ENCODE data around the gene PACSIN1.

Gene PACSIN1

DNA sequence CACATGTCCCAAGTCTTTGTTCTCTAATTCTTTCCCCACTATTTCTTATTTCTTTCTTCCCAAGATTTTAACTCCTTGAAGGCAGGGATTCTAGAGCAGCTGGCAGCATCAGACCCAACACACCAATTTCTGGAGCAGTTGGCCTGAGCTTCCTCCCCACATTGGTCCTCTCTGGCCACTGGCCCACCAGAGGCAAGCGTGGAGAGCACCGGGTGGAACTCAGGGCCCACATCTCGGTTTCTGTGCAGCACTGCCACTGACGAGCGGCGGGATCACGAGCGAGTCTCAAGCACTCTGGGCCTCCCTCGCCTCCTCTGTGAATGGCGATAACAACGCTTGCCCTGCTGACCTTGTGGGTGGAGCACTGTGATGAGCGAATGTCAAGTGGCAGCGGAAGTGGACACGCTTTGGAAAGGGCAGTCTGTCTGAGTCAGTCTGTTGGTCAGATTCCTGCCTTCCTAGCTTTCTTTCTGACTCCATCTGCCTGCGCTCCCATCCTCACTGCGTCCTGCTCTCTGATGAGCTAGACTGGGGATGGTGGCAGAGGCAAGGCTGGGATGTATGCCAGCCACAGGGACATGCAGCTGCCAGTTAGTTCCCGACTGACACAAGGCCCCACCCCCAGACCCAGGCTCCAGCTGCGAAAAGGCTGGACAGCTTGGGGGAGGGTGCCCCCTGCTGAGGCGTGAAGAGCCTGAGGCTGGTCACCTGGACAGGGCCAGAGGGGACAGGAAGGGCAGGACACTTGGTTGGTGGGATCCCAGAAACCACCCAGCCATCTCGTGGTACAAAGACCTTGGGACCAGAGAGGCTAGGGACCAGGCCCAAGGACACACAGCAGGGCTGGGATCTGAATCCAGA, 94.7 kb downstream of the PACSIN1 start:
- H3K27ac ChIP-seq (ENCODE audit: low read length) = no peak overlapping the region
- no peaks in the 10 kb centered on the region for H3K4me1 ChIP-seq (ENCODE audit: low read length)
- no peak overlapping the region for H3K4me2 ChIP-seq (ENCODE audit: low read depth, low read length)
- H3K9me2 ChIP-seq (replicated peaks; ENCODE audit: insufficient read depth, low read length) = no peaks in the 10 kb centered on the region
- no peaks in the 10 kb centered on the region for H3K79me2 ChIP-seq (ENCODE audit: low read length)
- no peak for TF ChIP-seq EZH2phosphoT487 (IDR thresholded peaks at IDR 0.05; ENCODE audit: low read length)
- TF ChIP-seq CTCF (IDR thresholded peaks at IDR 0.05; ENCODE audit: low read length) = no peak
- no peak for TF ChIP-seq EZH2 (optimal IDR thresholded peaks at IDR 0.05; ENCODE audit: low read depth, low read length)
- no peak for DNase-seq
- H3K36me3 ChIP-seq (replicated peaks; ENCODE audit: insufficient read depth, low read length) = no peaks in the 10 kb centered on the region
- H3K9ac ChIP-seq (ENCODE audit: low read length) = no peak overlapping the region
- H4K20me1 ChIP-seq (ENCODE audit: insufficient read depth, low read length) = no peaks in the 10 kb centered on the region
- H3K4me3 ChIP-seq (ENCODE audit: low read length) = no peak overlapping the region
- H3K9me3 ChIP-seq (replicated peaks; ENCODE audit: insufficient read depth, low read length) = no peaks in the 10 kb centered on the region
- H3F3A ChIP-seq (ENCODE audit: insufficient read depth, low read length) = no peaks in the 10 kb centered on the region
- no peaks in the 10 kb centered on the region for H3K27me3 ChIP-seq (replicated peaks; ENCODE audit: insufficient read depth, low read length)
- no peak overlapping the region for H2AFZ ChIP-seq (ENCODE audit: low read length)

DNA sequence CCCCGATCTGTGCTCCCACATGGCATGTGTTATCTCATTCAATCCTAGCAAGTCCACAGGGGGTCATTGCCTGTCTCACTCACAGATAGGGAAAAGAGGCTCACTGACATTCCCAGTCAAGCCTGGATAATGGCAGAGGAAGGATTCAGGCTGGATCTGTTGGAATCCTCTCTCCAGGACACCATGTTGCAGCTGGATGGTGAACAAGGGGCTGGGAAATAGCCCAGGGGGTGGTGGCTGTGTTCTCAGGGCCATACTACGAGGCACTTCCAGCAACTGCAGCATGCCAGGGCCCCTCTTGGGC, 95.3 kb downstream of the PACSIN1 start:
- TF ChIP-seq EZH2 (optimal IDR thresholded peaks at IDR 0.05; ENCODE audit: low read depth, low read length) (no peak), EZH2phosphoT487 (IDR thresholded peaks at IDR 0.05; ENCODE audit: low read length) (no peak), CTCF (IDR thresholded peaks at IDR 0.05; ENCODE audit: low read length) (no peak)
- Histone ChIP-seq H3K4me3 (ENCODE audit: low read length) (no peak overlapping the region), H3K27ac (ENCODE audit: low read length) (no peak overlapping the region), H3K9me2 (replicated peaks; ENCODE audit: insufficient read depth, low read length) (no peaks in the 10 kb centered on the region), H3K4me2 (ENCODE audit: low read depth, low read length) (no peak overlapping the region), H3K9ac (ENCODE audit: low read length) (no peak overlapping the region), H3K4me1 (ENCODE audit: low read length) (no peaks in the 10 kb centered on the region), H3K79me2 (ENCODE audit: low read length) (no peaks in the 10 kb centered on the region), H3K36me3 (replicated peaks; ENCODE audit: insufficient read depth, low read length) (no peaks in the 10 kb centered on the region), H3K27me3 (replicated peaks; ENCODE audit: insufficient read depth, low read length) (no peaks in the 10 kb centered on the region), H4K20me1 (ENCODE audit: insufficient read depth, low read length) (no peaks in the 10 kb centered on the region), H3F3A (ENCODE audit: insufficient read depth, low read length) (no peaks in the 10 kb centered on the region), H3K9me3 (replicated peaks; ENCODE audit: insufficient read depth, low read length) (no peaks in the 10 kb centered on the region), H2AFZ (ENCODE audit: low read length) (no peak overlapping the region)
- no peak for DNase-seq

DNA sequence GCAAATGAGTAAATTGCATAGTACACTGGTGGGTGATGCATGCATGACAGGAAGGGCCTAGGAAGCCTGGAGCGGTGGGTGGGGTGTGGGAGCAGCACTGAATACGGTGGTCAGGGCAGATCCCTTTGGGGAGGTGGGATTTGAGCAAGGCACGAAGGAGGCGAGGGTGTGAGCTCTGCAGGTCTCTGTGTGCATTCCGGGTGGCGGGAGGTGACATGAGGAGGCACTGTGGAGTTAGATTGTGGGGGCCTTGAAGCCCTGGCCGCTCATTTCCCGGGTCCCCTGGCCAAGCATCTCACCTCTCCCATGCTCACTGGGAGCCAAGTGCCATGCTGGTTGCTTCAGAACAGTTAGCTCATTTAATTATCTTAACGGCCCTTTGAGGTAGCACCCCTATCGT, 96.5 kb downstream of the PACSIN1 start:
- DNase-seq = no peak
- H4K20me1 ChIP-seq (ENCODE audit: insufficient read depth, low read length) = no peaks in the 10 kb centered on the region
- H3K9ac ChIP-seq (ENCODE audit: low read length) = no peak overlapping the region
- no peak overlapping the region for H3K4me2 ChIP-seq (ENCODE audit: low read depth, low read length)
- no peaks in the 10 kb centered on the region for H3K9me3 ChIP-seq (replicated peaks; ENCODE audit: insufficient read depth, low read length)
- no peaks in the 10 kb centered on the region for H3K9me2 ChIP-seq (replicated peaks; ENCODE audit: insufficient read depth, low read length)
- no peaks in the 10 kb centered on the region for H3F3A ChIP-seq (ENCODE audit: insufficient read depth, low read length)
- H3K27ac ChIP-seq (ENCODE audit: low read length) = no peak overlapping the region
- H3K79me2 ChIP-seq (ENCODE audit: low read length) = no peaks in the 10 kb centered on the region
- no peak overlapping the region for H3K4me3 ChIP-seq (ENCODE audit: low read length)
- H3K36me3 ChIP-seq (replicated peaks; ENCODE audit: insufficient read depth, low read length) = no peaks in the 10 kb centered on the region
- H3K27me3 ChIP-seq (replicated peaks; ENCODE audit: insufficient read depth, low read length) = no peaks in the 10 kb centered on the region
- H3K4me1 ChIP-seq (ENCODE audit: low read length) = no peaks in the 10 kb centered on the region
- TF ChIP-seq CTCF (IDR thresholded peaks at IDR 0.05; ENCODE audit: low read length) (no peak), EZH2 (optimal IDR thresholded peaks at IDR 0.05; ENCODE audit: low read depth, low read length) (no peak), EZH2phosphoT487 (IDR thresholded peaks at IDR 0.05; ENCODE audit: low read length) (no peak)
- H2AFZ ChIP-seq (ENCODE audit: low read length) = no peak overlapping the region
